OCI-LY7 (cell line): ENCODE data around the gene TNFRSF17. TPM values are rescaled to one million over a fixed set of nuclear protein-coding genes. Genes with fewer than 3 reads are reported as not detected.
"Not testable (repeated sequence)": the region's sequence is repeated elsewhere in the genome, so short reads cannot be mapped to it uniquely, and the experiment has no call there.

Source experiments
- BruUV-seq: library from RNA; stranded (reverse); fragments of 400-500 nt; replicated peaks from 2 replicates; lab custom pipeline; 2021; lab: Mats Ljungman, UMichigan
- CTCF ChIA-PET: fragments of 300-600 bp; sonication (Branson Sonifier 250); formaldehyde crosslinking; loops from one replicate; lab custom pipeline; 2022; ENCODE audit warnings: antibody characterized with exemption; ENCODE audit not compliant: unreplicated experiment; lab: Charles Lee
- POLR2A ChIA-PET: fragments of 300-600 bp; sonication (Branson Sonifier 250); formaldehyde crosslinking; loops from one replicate; lab custom pipeline; 2022; ENCODE audit warnings: antibody characterized with exemption; lab: Charles Lee
- DNase-seq: peaks from one replicate; pipeline ENCODE4 v3.0.0-alpha.2; 2015; ENCODE audit warnings: low spot score
- H2AFZ ChIP-seq: fragments of 200-600 bp; sonication (generic), shearing (Covaris generic); 2 replicates; pipeline ENCODE4 v1.6.1; 2014; ENCODE audit warnings: mild to moderate bottlenecking, antibody characterized with exemption, low read length, moderate library complexity
- H3K27ac ChIP-seq: fragments of 200-600 bp; sonication (generic); 2 replicates; pipeline ENCODE4 v1.5.1; 2014; ENCODE audit warnings: mixed run types, low read depth, mild to moderate bottlenecking, moderate library complexity, low read length, inconsistent platforms; ENCODE audit not compliant: poor library complexity, severe bottlenecking
- H3K36me3 ChIP-seq: fragments of 200-600 bp; sonication (generic); 2 replicates; pipeline ENCODE4 v1.6.1; 2014; ENCODE audit warnings: mild to moderate bottlenecking, antibody characterized with exemption, low read length, moderate library complexity, mixed read lengths; ENCODE audit not compliant: insufficient read depth
- H3K4me1 ChIP-seq: fragments of 200-600 bp; sonication (generic); 2 replicates; pipeline ENCODE4 v1.5.1; 2014; ENCODE audit warnings: mild to moderate bottlenecking, low read length; ENCODE audit not compliant: insufficient read depth, poor library complexity, severe bottlenecking
- H3K4me2 ChIP-seq: fragments of 200-600 bp; sonication (generic); 2 replicates; pipeline ENCODE4 v1.6.1; 2014; ENCODE audit warnings: mild to moderate bottlenecking, low read length
- H3K4me3 ChIP-seq: fragments of 200-600 bp; sonication (generic); 2 replicates; pipeline ENCODE4 v1.5.1; 2014; ENCODE audit warnings: mild to moderate bottlenecking, low read depth, low read length; ENCODE audit not compliant: poor library complexity, severe bottlenecking
- H3K79me2 ChIP-seq: fragments of 200-600 bp; sonication (generic); 2 replicates; pipeline ENCODE4 v1.6.1; 2016; ENCODE audit warnings: low read depth, mild to moderate bottlenecking, low read length, moderate library complexity, mixed read lengths; ENCODE audit not compliant: insufficient read depth
- H3K9me2 ChIP-seq: fragments of 200-600 bp; sonication (generic); 2 replicates; pipeline ENCODE4 v1.6.1; 2016; ENCODE audit warnings: mild to moderate bottlenecking, low read length, mixed read lengths; ENCODE audit not compliant: insufficient read depth
- H3K9me3 ChIP-seq: fragments of 200-600 bp; sonication (generic); 2 replicates; pipeline ENCODE4 v1.6.1; 2014; ENCODE audit warnings: mild to moderate bottlenecking, mixed run types, low read length, mixed read lengths
- H4K20me1 ChIP-seq: fragments of 200-600 bp; sonication (generic); 2 replicates; pipeline ENCODE4 v1.6.1; 2014; ENCODE audit warnings: mild to moderate bottlenecking, antibody characterized with exemption, low read length, moderate library complexity, mixed read lengths; ENCODE audit not compliant: insufficient read depth
- EZH2phosphoT487 ChIP-seq: fragments of 200-600 bp; sonication (generic); IDR thresholded peaks from 2 replicates; pipeline ENCODE4 v1.6.1; 2018; ENCODE audit warnings: low read depth, borderline replicate concordance, mild to moderate bottlenecking, mixed run types, antibody characterized with exemption, low read length, moderate library complexity, mixed read lengths
- intact Hi-C: fragments of 100-400 bp; cut with micrococcal nuclease; formaldehyde crosslinking; loops from one replicate; pipeline ENCODE4 v1.10.0; 2022; ENCODE audit not compliant: unreplicated experiment
- total RNA-seq, 2 experiments: library from RNA; depleted of rRNA in 1 of 2; stranded (reverse); fragments of >200 nt in 1 of 2; shearing (Covaris generic) in 1 of 2; gene quantifications; 2 replicates each; pipeline ENCODE4 v1.2.3, GENCODE V29; 2014 to 2022
- TF ChIP-seq, protein P1 (sequence below): fragments of 200-600 bp; sonication (generic); conservative IDR thresholded peaks from 2 replicates; pipeline ENCODE4 v1.5.1; 2014; ENCODE audit warnings: mild to moderate bottlenecking, antibody characterized with exemption, low read length, moderate library complexity, mixed read lengths

Gene TNFRSF17
- total RNA-seq, 2 experiments from 2014 or later, result 33.6 to 58.2 TPM

DNA sequence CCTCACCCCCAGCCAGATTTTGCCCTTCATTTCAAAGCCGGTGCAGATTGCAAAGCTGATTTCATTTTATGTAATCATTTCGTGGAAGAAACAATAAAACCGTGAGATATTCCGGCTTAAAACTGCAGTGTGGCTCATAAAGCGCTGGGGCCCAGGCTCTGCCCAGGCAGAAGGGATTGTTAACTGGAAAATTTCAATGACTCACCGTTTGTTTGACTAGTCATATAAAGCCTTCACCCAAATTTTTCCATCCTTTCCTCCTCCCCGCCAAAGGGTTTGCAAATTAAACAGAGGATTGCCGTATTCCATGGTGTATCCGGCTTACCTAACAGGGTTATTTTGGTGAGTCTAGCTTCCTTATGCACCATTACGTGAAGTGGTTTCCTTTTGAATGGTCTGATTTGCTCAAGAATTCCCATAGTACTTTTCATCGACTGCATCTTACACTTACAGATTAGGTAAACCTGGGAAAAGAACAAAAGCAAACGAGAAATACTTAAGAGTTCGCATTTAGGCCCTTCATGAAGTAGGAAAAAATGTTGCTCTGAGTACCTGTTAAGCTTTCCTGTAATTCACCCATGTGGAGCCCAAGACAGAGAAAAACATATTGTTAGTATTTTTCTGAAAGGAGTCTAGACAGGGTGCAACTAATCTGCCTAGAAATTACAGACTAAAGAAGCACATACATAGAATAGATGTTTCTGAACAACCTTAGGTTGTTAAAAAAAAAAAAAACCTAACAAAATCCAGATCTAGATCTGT, 48.3 kb upstream of the TNFRSF17 start:
- Histone ChIP-seq H4K20me1 (peaks cover 24% of the 10 kb centered on the region), H3K4me3 (peak overlapping the region; percentile 57), H3K4me1 (peaks cover 25% of the 10 kb centered on the region), H3K27ac (no peak overlapping the region), H2AFZ (peak overlapping the region; percentile 98), H3K9me2 (no peaks in the 10 kb centered on the region), H3K9me3 (peaks cover 6% of the 10 kb centered on the region; the same call in 1 of the 2 replicates), H3K4me2 (peak overlapping the region; percentile 72), H3K36me3 (peaks cover 29% of the 10 kb centered on the region), H3K79me2 (peaks cover 39% of the 10 kb centered on the region)
- POLR2A ChIA-PET, result interaction anchor here (0.6 to 1.3 kb wide), 4 partner anchors 10 to 566 kb away, joined by 3 to 5 read pairs (median 4); partner anchors contain the start of gene TNFRSF17
- DNase-seq, result no peak
- TF ChIP-seq, protein P1, sequence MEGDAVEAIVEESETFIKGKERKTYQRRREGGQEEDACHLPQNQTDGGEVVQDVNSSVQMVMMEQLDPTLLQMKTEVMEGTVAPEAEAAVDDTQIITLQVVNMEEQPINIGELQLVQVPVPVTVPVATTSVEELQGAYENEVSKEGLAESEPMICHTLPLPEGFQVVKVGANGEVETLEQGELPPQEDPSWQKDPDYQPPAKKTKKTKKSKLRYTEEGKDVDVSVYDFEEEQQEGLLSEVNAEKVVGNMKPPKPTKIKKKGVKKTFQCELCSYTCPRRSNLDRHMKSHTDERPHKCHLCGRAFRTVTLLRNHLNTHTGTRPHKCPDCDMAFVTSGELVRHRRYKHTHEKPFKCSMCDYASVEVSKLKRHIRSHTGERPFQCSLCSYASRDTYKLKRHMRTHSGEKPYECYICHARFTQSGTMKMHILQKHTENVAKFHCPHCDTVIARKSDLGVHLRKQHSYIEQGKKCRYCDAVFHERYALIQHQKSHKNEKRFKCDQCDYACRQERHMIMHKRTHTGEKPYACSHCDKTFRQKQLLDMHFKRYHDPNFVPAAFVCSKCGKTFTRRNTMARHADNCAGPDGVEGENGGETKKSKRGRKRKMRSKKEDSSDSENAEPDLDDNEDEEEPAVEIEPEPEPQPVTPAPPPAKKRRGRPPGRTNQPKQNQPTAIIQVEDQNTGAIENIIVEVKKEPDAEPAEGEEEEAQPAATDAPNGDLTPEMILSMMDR, result no peak
- no peak for TF ChIP-seq EZH2phosphoT487
- intact Hi-C loops, result no loop called here
- BruUV-seq, result no TSS peak
- CTCF ChIA-PET, result no interaction called here

- H4K20me1 ChIP-seq, H3K9me3 ChIP-seq, BruUV-seq, H3K36me3 ChIP-seq, CTCF ChIA-PET, DNase-seq, H3K4me1 ChIP-seq, H2AFZ ChIP-seq, H3K4me2 ChIP-seq, intact Hi-C loops, H3K79me2 ChIP-seq, POLR2A ChIA-PET, H3K4me3 ChIP-seq, H3K27ac ChIP-seq, H3K9me2 ChIP-seq: not testable (repeated sequence)
Measured at GRCh38 chr16:11924046-11924445, 41.0 kb upstream of the TNFRSF17 start.

DNA sequence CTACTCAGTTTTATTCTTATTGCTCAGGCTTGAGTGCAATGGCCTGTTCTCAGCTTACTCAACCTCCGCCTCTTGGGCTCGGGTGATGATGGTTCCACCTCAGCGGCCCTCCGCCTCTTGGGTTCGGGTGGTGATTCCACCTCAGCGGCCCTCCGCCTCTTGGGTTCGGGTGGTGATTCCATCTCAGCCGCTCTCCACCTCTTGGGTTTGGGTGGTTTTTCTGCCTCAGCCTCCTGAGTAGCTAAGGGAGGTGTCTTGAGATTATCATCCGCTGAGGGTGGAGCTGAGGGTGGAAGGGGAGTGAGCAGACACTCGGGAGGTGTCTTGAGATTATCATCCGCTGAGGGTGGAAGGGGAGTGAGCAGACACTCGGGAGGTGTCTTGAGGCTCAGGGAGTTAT, 37.7 kb upstream of the TNFRSF17 start:
- intact Hi-C loops, H3K9me3 ChIP-seq, H3K4me2 ChIP-seq, H3K4me1 ChIP-seq, H3K4me3 ChIP-seq, H3K27ac ChIP-seq, H3K9me2 ChIP-seq, H3K79me2 ChIP-seq, DNase-seq, H2AFZ ChIP-seq, H4K20me1 ChIP-seq, CTCF ChIA-PET, H3K36me3 ChIP-seq, BruUV-seq: not testable (repeated sequence)
- POLR2A ChIA-PET, result interaction anchor here (0.8 kb wide), 1 partner anchor 874 kb away, joined by 3 read pairs; no protein-coding TSS in a partner anchor

GRCh38 chr16:11941945-11942344, 23.1 kb upstream of the TNFRSF17 start, which contains the start of gene NPIPB2:
NPIPB2 (minus strand) TSS chr16:11942045; CDS start chr16:11942045, 0 bp downstream.
- CTCF ChIA-PET, H3K9me3 ChIP-seq, H3K9me2 ChIP-seq, H2AFZ ChIP-seq, H3K36me3 ChIP-seq, BruUV-seq, H3K27ac ChIP-seq, DNase-seq, H3K79me2 ChIP-seq, intact Hi-C loops, H3K4me2 ChIP-seq, H3K4me3 ChIP-seq, POLR2A ChIA-PET, H3K4me1 ChIP-seq, H4K20me1 ChIP-seq: not testable (repeated sequence)
